Ishikawa (cell line): ENCODE measurements around the gene COL23A1.

Experiments used
- CEBPB ChIP-seq: IDR thresholded peaks from 2 replicates; pipeline ENCODE4 v1.6.1; 2012
- EP300 ChIP-seq: IDR thresholded peaks from 2 replicates; pipeline ENCODE4 v1.6.1; 2012; ENCODE audit warnings: borderline replicate concordance
- MAX ChIP-seq: IDR thresholded peaks from 2 replicates; pipeline ENCODE4 v1.6.1; 2012
- NFIC ChIP-seq: IDR thresholded peaks from 2 replicates; pipeline ENCODE4 v1.6.1; 2012
- RAD21 ChIP-seq: IDR thresholded peaks from 2 replicates; pipeline ENCODE4 v1.6.1; 2012; ENCODE audit warnings: low read depth
- REST ChIP-seq: IDR thresholded peaks from 2 replicates; pipeline ENCODE4 v1.6.1; 2012; ENCODE audit warnings: low read depth, mild to moderate bottlenecking
- TCF12 ChIP-seq: IDR thresholded peaks from 2 replicates; pipeline ENCODE4 v1.6.1; 2012; ENCODE audit warnings: low read depth
- TEAD4 ChIP-seq: IDR thresholded peaks from 2 replicates; pipeline ENCODE4 v1.6.1; 2012
- YY1 ChIP-seq: IDR thresholded peaks from 2 replicates; pipeline ENCODE4 v1.6.1; 2012; ENCODE audit warnings: low read depth

- TF ChIP-seq YY1 (no peak), TEAD4 (no peak), CEBPB (no peak), RAD21 (no peak), EP300 (no peak), TCF12 (no peak), REST (no peak), NFIC (no peak), MAX (no peak)
Observed at GRCh38 chr5:178519155-178519554, 71.0 kb downstream of the COL23A1 start.
